ENCODE data around the gene HLA-DQA1.

GRCh38 chr6:32679492-32679891, 42.3 kb downstream of the HLA-DQA1 start:
- no peak for TF ChIP-seq POLR2A (IDR thresholded peaks at IDR 0.05; ENCODE audit: low read length)
- no peak for TF ChIP-seq GATA1 (IDR thresholded peaks at IDR 0.05; ENCODE audit: low read depth, low read length)
